GM21619 (cell line): Measurements from ENCODE around the gene FOXP2.
"Not testable (repeated sequence)": the region's sequence is repeated elsewhere in the genome, so short reads cannot be mapped to it uniquely, and the experiment has no call there.

Source experiments
- ATAC-seq: cut with Tn5 transposase; IDR thresholded peaks from one replicate; pipeline ENCODE4 v1.9.1; 2021; ENCODE audit not compliant: unreplicated experiment

The FOXP2 gene

DNA sequence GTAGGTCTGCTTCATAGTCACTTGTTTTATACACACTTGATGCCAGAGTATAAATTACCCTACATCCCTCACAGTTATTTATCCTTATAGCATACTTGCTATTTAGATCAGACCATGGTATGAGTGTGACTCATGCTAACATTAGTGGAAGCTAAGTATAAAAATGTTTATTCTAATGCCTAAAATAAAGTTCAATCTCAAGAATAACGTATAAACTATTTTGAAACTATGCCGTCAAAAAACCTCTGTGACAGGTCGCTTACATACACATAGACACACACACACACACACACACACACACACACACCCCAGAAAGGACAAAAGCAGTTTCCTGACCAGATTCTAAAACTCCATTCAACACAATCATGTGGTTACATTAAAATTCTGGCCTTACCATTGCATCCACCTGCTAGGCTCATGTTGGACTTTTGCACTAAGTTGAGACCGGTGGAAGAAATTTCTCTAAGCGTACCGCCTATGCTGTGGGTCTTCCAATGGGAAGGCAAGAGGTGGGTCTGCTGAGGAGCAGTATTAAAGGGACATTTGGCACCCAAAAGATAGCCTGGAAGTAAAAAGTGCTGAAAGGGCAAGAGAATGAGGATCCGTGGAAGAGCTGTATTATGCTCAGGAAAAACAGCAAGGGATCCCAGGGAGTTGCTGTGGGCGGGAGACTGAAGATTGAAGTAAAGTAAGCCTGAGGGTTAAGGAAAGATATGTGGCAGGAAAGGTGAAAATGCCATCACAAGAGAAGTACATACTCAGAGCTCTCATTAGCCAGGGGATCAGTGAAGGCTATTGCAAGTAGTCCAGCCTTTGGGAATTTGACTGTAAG, 5.0 kb downstream of the FOXP2 start:
- no peak for ATAC-seq

GRCh38 chr7:114422507-114423501, 8.2 kb downstream of the FOXP2 start:
- no peak for ATAC-seq

DNA sequence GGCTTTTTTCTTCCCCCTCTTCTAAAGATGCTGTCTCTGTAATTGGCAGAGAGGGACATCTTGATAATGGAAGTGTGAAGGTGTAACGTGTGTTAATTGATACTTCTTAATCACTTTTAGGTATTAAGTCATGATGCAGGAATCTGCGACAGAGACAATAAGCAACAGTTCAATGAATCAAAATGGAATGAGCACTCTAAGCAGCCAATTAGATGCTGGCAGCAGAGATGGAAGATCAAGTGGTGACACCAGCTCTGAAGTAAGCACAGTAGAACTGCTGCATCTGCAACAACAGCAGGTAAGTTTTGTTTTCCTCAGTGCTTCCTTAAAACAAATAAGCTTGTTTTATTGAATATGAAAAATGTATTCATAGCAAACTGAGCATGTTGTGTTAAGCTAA, 11.8 kb downstream of the FOXP2 start:
- no peak for ATAC-seq

DNA sequence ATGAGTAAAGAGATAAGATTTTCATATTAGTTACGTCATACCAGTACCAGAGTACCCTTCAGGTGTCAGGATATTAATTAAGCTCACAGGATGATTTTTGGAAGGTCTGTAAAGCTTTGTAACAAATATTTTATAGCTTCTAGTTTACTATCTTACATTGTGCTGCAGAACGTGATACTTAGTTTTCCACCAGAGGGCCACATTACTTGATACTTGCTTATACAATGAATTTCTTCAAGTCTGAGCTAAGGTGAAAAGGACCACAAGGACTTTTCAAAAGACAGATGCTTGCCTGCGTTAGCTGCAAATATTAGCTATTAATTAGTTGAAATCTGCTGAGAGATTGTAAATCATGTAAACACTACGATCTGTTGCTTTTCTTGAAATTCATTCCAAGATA, 12.2 kb downstream of the FOXP2 start:
- ATAC-seq = no peak

- ATAC-seq = no peak
These were observed 13.6 kb downstream of the FOXP2 start for GRCh38 chr7:114428211-114428610.

DNA sequence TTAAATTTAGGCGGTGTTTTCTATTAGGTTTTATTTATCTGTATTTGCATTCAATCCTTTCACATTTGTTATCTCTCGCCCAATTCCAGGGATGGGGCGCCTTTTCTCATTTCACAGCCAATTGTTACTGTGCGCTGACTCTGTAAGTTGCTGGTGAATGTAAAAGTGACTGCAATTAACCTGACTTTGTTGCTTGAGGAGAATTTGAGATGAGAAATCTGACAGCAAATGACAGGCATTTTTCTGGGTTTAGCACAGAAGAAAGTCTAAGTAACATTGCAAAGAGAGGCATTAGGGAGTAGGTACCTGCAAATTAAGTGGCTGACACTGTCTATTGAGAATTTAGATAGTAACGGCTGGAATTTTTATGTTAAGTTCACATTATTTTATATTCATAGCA, 16.6 kb downstream of the FOXP2 start:
- no peak for ATAC-seq

DNA sequence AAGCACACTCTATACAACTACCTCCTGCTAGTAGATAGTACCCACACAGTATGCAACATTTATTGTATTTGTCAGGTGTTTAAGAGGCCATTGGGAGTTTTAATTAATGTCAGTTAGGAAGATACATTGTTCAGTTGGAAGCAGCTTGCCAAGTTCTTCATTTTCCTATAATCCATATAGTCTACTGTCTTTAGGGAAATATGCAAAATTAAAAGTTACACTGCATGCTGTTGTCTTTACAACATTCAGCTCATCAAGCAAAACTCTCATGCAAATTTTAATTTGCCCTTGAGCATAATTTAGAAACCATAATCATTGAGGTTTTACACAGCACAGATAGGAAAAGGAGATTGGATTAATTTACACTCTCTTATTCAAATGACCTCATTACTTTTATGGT, 17.4 kb downstream of the FOXP2 start:
- ATAC-seq = no peak

DNA sequence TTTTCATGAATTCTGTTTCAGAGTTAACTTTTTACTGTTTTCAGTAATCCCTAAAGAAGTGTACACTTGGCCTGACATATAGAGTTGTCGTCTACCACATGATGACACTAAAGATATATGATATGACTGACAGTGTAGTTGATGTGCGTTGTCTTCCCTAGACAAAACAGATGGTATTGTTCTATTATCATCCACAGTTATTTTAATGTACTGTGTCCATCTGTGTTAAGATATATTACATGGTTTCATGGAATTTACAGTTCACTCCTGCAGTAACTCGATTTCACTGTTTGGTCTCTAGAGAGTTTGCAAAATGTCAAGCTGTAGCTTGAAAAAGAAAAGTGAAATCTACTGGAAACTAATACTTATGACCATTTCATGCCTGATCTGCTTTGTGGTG, 18.1 kb downstream of the FOXP2 start:
- no peak for ATAC-seq

DNA sequence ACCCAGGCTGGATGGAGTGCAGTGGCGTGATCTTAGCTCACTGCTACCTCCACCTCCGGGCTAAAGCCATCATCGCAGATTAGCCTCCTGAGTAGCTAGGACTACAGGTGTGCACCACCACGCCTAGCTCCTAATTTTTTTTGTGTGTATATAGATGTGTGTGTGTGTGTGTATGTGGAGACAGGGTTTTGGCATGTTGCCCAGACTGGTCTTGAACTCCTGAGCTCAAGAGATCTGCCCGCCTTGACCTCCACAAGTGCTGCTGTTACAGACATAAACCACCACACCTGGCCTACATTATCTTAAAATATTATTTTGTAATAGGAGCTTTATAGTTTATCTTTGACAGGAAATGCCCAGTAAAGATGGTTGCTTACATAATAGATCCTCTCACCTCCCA, 25.0 kb downstream of the FOXP2 start:
- ATAC-seq = no peak

- not testable (repeated sequence) for ATAC-seq
These were observed 26.3 kb downstream of the FOXP2 start for GRCh38 chr7:114440927-114441326.

DNA sequence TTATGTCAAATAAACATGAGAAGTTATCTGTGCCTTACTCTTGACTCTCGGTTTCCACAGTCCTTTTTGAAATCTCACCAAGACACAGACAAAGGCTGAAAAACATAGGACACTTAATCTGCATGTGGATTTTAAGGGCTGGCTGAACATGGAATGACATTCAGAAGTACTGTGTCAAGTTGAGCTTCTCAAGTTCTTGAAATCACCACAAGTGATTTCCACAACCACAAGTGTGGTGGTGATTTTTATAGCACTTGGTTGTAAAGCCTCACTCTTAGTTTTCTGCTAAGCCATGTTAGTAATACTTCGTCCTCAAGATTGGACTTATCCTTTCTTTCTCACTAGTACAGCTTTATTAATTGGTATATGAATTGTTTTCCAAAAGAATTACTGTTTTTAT, 29.6 kb downstream of the FOXP2 start:
- ATAC-seq = no peak

DNA sequence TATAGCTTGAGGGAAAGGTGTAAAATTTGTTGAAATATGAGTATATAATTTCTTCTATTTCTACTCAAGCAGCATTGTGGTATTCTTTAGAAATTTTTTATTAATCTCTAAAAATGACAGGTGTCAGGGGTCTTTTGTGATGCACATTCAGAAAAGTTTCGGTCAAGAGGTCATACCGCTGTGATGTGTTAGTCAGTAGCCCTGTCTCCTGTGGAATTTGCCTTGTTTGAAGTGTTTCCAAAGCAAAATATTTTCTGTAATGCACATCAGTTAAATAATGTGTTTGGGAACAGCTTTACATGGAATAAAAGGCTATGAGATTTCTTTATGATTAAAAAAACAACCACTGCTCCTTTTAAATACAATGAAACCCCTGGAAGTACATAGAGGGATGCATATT, 35.8 kb downstream of the FOXP2 start:
- no peak for ATAC-seq

- no peak for ATAC-seq
These were observed 45.0 kb downstream of the FOXP2 start for GRCh38 chr7:114459574-114459973.

DNA sequence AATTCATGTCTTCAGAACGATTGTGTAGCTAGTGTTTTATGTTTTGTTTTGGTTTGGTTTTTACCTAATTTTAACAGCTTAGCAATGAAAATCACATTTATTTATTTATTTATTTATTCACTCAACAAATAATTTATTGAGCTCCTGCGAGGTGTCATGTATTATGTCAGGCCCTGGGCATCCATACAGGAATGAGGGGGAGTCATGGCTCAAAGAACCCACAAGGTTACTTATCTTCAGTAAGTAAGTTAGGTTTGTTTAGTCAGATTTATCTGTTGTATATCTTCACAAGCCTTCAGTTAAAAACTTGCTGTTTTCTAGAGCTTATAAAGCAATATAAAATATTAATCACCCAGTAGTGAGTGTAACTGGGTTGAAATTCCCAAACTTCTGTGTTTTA, 45.4 kb downstream of the FOXP2 start:
- ATAC-seq = no peak

GRCh38 chr7:114466917-114467316, 52.3 kb downstream of the FOXP2 start:
- ATAC-seq = no peak

- no peak for ATAC-seq
These were observed 54.2 kb downstream of the FOXP2 start for GRCh38 chr7:114468844-114469243.

DNA sequence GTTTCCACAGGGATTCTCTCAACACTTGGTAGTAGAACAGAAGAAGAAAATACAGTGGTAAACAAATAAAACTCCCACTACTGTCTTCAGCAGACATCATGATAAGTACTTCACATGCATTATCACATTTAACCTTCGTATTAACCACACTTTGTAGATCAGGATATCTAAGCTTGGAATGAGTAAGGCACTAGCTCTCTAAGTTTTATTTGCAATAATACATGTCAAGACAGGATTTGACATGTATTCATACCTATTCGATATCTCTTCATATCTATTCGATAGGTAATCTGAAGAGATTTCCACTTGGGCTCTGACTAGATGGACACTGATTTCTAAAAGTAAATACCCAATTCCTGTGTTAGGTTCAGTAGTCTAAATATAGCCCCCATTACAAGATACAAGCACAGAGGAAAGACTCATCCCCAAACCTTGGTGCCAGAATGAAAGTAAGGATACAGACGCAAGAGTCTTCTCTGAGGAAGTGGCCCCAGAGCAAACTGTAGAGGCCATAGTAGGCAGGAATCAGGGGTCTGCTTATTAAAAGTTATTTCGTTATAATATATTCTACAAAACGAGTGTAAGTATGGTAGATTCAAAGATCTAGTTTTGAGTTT, 58.4 kb downstream of the FOXP2 start:
- ATAC-seq = no peak

DNA sequence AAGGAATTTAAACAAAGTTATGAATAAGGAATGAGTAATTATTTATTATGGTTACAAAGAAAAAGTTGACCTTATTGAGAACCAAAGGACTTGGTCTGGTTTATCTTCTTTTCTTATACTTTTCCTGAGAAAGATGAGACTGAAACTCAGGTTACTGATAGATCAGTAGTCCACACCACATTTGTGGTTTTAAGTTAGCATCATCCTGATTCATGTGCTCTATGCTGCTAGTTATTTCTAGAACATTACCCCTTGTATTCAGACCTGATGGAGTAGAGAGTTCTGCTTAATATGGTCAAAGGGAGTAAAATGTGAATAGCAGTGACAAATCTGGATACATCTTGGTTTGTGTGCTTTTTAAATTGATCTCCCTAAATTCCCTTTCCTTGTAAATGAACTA, 63.8 kb downstream of the FOXP2 start:
- no peak for ATAC-seq

GRCh38 chr7:114481999-114482398, 67.4 kb downstream of the FOXP2 start:
- ATAC-seq = no peak

DNA sequence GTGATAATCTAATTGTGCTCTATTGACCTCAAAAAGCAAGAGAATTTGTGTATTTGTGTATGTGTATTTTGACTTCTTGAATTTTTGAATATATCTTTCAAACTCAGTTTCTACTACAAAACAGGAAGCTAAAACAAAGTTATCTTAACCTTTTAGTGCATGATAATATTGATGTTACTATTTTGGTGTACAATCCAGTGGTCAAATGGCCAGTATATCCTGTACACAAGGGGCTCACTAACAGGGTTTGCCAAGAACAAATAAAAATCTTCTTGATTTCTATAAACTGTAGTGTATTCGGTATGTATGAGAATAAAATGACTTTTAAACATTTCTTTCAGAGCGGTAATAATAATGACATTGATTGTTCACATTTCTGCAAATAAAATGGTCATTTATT, 69.6 kb downstream of the FOXP2 start:
- no peak for ATAC-seq

DNA sequence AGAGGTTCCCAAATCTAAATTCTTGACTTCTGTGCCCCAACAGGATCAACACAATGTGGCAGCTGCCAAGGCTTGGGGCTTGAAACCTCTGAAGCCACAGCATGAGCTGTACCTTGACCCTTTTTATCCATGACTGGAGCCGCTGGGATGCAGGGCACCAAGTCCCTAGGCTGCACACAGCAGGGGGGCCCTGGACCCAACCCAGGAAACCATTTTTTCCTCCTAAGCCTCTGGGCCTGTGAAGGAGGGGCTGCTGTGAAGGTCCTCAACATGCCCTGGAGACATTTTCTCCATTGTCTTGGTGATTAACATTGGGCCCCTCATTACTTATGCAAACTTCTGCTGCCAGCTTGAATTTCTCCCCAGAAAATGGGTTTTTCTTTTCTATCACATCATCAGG, 72.6 kb downstream of the FOXP2 start:
- no peak for ATAC-seq

GRCh38 chr7:114488696-114489095, 74.1 kb downstream of the FOXP2 start:
- ATAC-seq = no peak
